Activated naive CD8-positive, alpha-beta T cell treated with anti-CD3 and anti-CD28 coated beads, Interleukin-2, amount 50 U/mL, for 24 hours (primary cell): ENCODE data around the gene ACAT2.
"Not testable (repeated sequence)": the region's sequence is repeated elsewhere in the genome, so short reads cannot be mapped to it uniquely, and the experiment has no call there.

Experiments used
- ATAC-seq: fragments of 150-1000 bp; cut with Tn5 transposase; one replicate; pipeline ENCODE4 v1.10.0; 2021
- DNase-seq: peaks from one replicate; pipeline ENCODE4 v3.0.0; 2021
- H3K27ac Mint-ChIP-seq: one replicate; pipeline ENCODE4 v1.8.0; 2021; ENCODE audit warnings: mild to moderate bottlenecking, mixed read lengths
- H3K27me3 Mint-ChIP-seq: one replicate; pipeline ENCODE4 v1.8.0; 2021; ENCODE audit warnings: mixed read lengths
- H3K36me3 Mint-ChIP-seq: one replicate; pipeline ENCODE4 v1.8.0; 2021; ENCODE audit warnings: low read depth, mixed read lengths
- H3K4me1 Mint-ChIP-seq: one replicate; pipeline ENCODE4 v1.8.0; 2021; ENCODE audit warnings: mixed read lengths
- H3K4me3 Mint-ChIP-seq: one replicate; pipeline ENCODE4 v1.8.0; 2021; ENCODE audit warnings: mild to moderate bottlenecking, moderate library complexity, mixed read lengths
- H3K9me3 Mint-ChIP-seq: one replicate; pipeline ENCODE4 v1.8.0; 2021; ENCODE audit warnings: mixed read lengths

Gene ACAT2

GRCh38 chr6:159726255-159726917, 35.5 kb upstream of the ACAT2 start:
- peak overlapping the region; percentile 95 for H3K4me3 Mint-ChIP-seq
- DNase-seq: no peak

GRCh38 chr6:159726918-159727716, 34.7 kb upstream of the ACAT2 start, which contains the start of gene WTAP:
Gene WTAP (plus strand): TSS chr6:159727506. CDS start chr6:159736266, 8,760 bp downstream.
- peaks cover 55% of the 10 kb centered on the region for H3K4me1 Mint-ChIP-seq
- H3K27me3 Mint-ChIP-seq: no peaks in the 10 kb centered on the region
- peaks cover 51% of the 10 kb centered on the region for H3K36me3 Mint-ChIP-seq
- ATAC-seq: peak; percentile 91
- DNase-seq: peak; percentile 96
- peak within 1 kb of the TSS; percentile 96 for H3K27ac Mint-ChIP-seq
- peak within 1 kb of the TSS; percentile 95 for H3K4me3 Mint-ChIP-seq
- H3K9me3 Mint-ChIP-seq: no peaks in the 10 kb centered on the region

More at GRCh38 chr6:159726255-159726917, 35.5 kb upstream of the ACAT2 start:
- Mint-ChIP-seq H3K36me3 (peaks cover 50% of the 10 kb centered on the region), H3K4me1 (peaks cover 48% of the 10 kb centered on the region), H3K27ac (peak overlapping the region; percentile 96), H3K27me3 (no peaks in the 10 kb centered on the region), H3K9me3 (no peaks in the 10 kb centered on the region)
- peak; percentile 26 for ATAC-seq

GRCh38 chr6:159727717-159728445, 34.0 kb upstream of the ACAT2 start:
- Mint-ChIP-seq H3K27me3 (no peaks in the 10 kb centered on the region), H3K9me3 (no peaks in the 10 kb centered on the region), H3K36me3 (peaks cover 48% of the 10 kb centered on the region), H3K4me1 (peaks cover 61% of the 10 kb centered on the region), H3K4me3 (peak overlapping the region; percentile 95), H3K27ac (peak overlapping the region; percentile 96)
- DNase-seq (peak; percentile 63), ATAC-seq (peak; percentile 39)

GRCh38 chr6:159728531-159728964, 33.3 kb upstream of the ACAT2 start:
- H3K9me3 Mint-ChIP-seq: no peaks in the 10 kb centered on the region
- DNase-seq (no peak), ATAC-seq (no peak)
- H3K4me1 Mint-ChIP-seq: peaks cover 63% of the 10 kb centered on the region
- H3K27ac Mint-ChIP-seq: peak overlapping the region; percentile 96
- peak overlapping the region; percentile 95 for H3K4me3 Mint-ChIP-seq
- H3K27me3 Mint-ChIP-seq: no peaks in the 10 kb centered on the region
- peaks cover 46% of the 10 kb centered on the region for H3K36me3 Mint-ChIP-seq

GRCh38 chr6:159729598-159730331, 32.1 kb upstream of the ACAT2 start:
- DNase-seq (no peak), ATAC-seq (no peak)
- Mint-ChIP-seq H3K36me3 (peaks cover 46% of the 10 kb centered on the region), H3K27me3 (no peaks in the 10 kb centered on the region), H3K27ac (peak overlapping the region; percentile 96), H3K4me3 (peak overlapping the region; percentile 95), H3K4me1 (peaks cover 67% of the 10 kb centered on the region), H3K9me3 (no peaks in the 10 kb centered on the region)

- H3K36me3 Mint-ChIP-seq: peaks cover 46% of the 10 kb centered on the region
- no peak for DNase-seq
- H3K9me3 Mint-ChIP-seq: no peaks in the 10 kb centered on the region
Measured at GRCh38 chr6:159730332-159730676, 31.5 kb upstream of the ACAT2 start.

GRCh38 chr6:159732550-159732949, 29.3 kb upstream of the ACAT2 start:
- Mint-ChIP-seq H3K4me1 (peaks cover 58% of the 10 kb centered on the region), H3K36me3 (peaks cover 36% of the 10 kb centered on the region), H3K27ac (peak overlapping the region; percentile 15)
- ATAC-seq, H3K4me3 Mint-ChIP-seq, H3K27me3 Mint-ChIP-seq, H3K9me3 Mint-ChIP-seq, DNase-seq: not testable (repeated sequence)

More at GRCh38 chr6:159730332-159730676, 31.5 kb upstream of the ACAT2 start:
- H3K4me3 Mint-ChIP-seq: peak overlapping the region; percentile 95
- no peaks in the 10 kb centered on the region for H3K27me3 Mint-ChIP-seq
- peak overlapping the region; percentile 96 for H3K27ac Mint-ChIP-seq
- ATAC-seq: no peak
- peaks cover 66% of the 10 kb centered on the region for H3K4me1 Mint-ChIP-seq

- peaks cover 65% of the 10 kb centered on the region for H3K4me1 Mint-ChIP-seq
- H3K36me3 Mint-ChIP-seq: peaks cover 31% of the 10 kb centered on the region
- H3K9me3 Mint-ChIP-seq, DNase-seq, H3K27me3 Mint-ChIP-seq, H3K4me3 Mint-ChIP-seq: not testable (repeated sequence)
- ATAC-seq: peak; percentile 28
- peak overlapping the region; percentile 60 for H3K27ac Mint-ChIP-seq
Measured at GRCh38 chr6:159733395-159733794, 28.4 kb upstream of the ACAT2 start.

GRCh38 chr6:159736908-159737307, 24.9 kb upstream of the ACAT2 start:
- Mint-ChIP-seq H3K4me1 (peaks cover 42% of the 10 kb centered on the region), H3K36me3 (peaks cover 26% of the 10 kb centered on the region), H3K9me3 (no peaks in the 10 kb centered on the region), H3K27me3 (no peaks in the 10 kb centered on the region), H3K4me3 (no peak overlapping the region), H3K27ac (no peak overlapping the region)
- DNase-seq (no peak), ATAC-seq (no peak)

- ATAC-seq: no peak
- no peak for DNase-seq
- H3K4me1 Mint-ChIP-seq: peaks cover 20% of the 10 kb centered on the region
- H3K4me3 Mint-ChIP-seq: no peak overlapping the region
- H3K36me3 Mint-ChIP-seq: peaks cover 39% of the 10 kb centered on the region
- no peak overlapping the region for H3K27ac Mint-ChIP-seq
- no peaks in the 10 kb centered on the region for H3K9me3 Mint-ChIP-seq
- H3K27me3 Mint-ChIP-seq: no peaks in the 10 kb centered on the region
Measured at GRCh38 chr6:159739341-159739740, 22.5 kb upstream of the ACAT2 start.

- Mint-ChIP-seq H3K27ac (peak overlapping the region; percentile 72), H3K9me3 (no peaks in the 10 kb centered on the region), H3K27me3 (no peaks in the 10 kb centered on the region), H3K36me3 (peaks cover 56% of the 10 kb centered on the region), H3K4me3 (no peak overlapping the region), H3K4me1 (peaks cover 13% of the 10 kb centered on the region)
- no peak for DNase-seq
- ATAC-seq: no peak
Measured at GRCh38 chr6:159742165-159742564, 19.7 kb upstream of the ACAT2 start.

- peak overlapping the region; percentile 54 for H3K27ac Mint-ChIP-seq
- no peaks in the 10 kb centered on the region for H3K27me3 Mint-ChIP-seq
- H3K36me3 Mint-ChIP-seq: peaks cover 70% of the 10 kb centered on the region
- ATAC-seq (no peak), DNase-seq (no peak)
- no peak overlapping the region for H3K4me3 Mint-ChIP-seq
- no peaks in the 10 kb centered on the region for H3K9me3 Mint-ChIP-seq
- H3K4me1 Mint-ChIP-seq: peaks cover 2% of the 10 kb centered on the region
Measured at GRCh38 chr6:159745081-159745480, 16.8 kb upstream of the ACAT2 start.

- Mint-ChIP-seq H3K9me3 (no peaks in the 10 kb centered on the region), H3K36me3 (peaks cover 72% of the 10 kb centered on the region), H3K27ac (no peak overlapping the region), H3K4me1 (no peaks in the 10 kb centered on the region), H3K4me3 (no peak overlapping the region), H3K27me3 (no peaks in the 10 kb centered on the region)
- DNase-seq (no peak), ATAC-seq (no peak)
Measured at GRCh38 chr6:159746759-159747158, 15.1 kb upstream of the ACAT2 start.

- H3K27me3 Mint-ChIP-seq, H3K9me3 Mint-ChIP-seq, H3K4me1 Mint-ChIP-seq, H3K4me3 Mint-ChIP-seq, H3K27ac Mint-ChIP-seq, DNase-seq, ATAC-seq: not testable (repeated sequence)
- peaks cover 73% of the 10 kb centered on the region for H3K36me3 Mint-ChIP-seq
Measured at GRCh38 chr6:159748127-159748526, 13.7 kb upstream of the ACAT2 start.
